NCI-H146 treated with DMSO at 0.1 percent for 48 hours (cell line): ENCODE measurements around the gene CLEC16A.

Experiments
- DNase-seq: peaks from one replicate; lab custom pipeline; 2025; ENCODE audit not compliant: unreplicated experiment; lab: John Stamatoyannopoulos, UW

CLEC16A gene

GRCh38 chr16:11056993-11057649 lies 112.8 kb downstream of the CLEC16A start:
- no peak for DNase-seq

- no peak for DNase-seq
Observed at GRCh38 chr16:11057711-11058345, 113.5 kb downstream of the CLEC16A start.

- DNase-seq, result no peak
Observed at GRCh38 chr16:11058832-11059231, 114.5 kb downstream of the CLEC16A start.

- DNase-seq, result no peak
Observed at GRCh38 chr16:11059588-11059987, 115.2 kb downstream of the CLEC16A start.

GRCh38 chr16:11060364-11060763 lies 116.0 kb downstream of the CLEC16A start:
- DNase-seq, result no peak

GRCh38 chr16:11060842-11061241 lies 116.5 kb downstream of the CLEC16A start:
- no peak for DNase-seq

- no peak for DNase-seq
Observed at GRCh38 chr16:11061629-11062270, 117.4 kb downstream of the CLEC16A start.

GRCh38 chr16:11063448-11064201 lies 119.3 kb downstream of the CLEC16A start:
- no peak for DNase-seq

- no peak for DNase-seq
Observed at GRCh38 chr16:11064202-11064540, 119.8 kb downstream of the CLEC16A start.

- DNase-seq, result no peak
Observed at GRCh38 chr16:11064851-11065250, 120.5 kb downstream of the CLEC16A start.

GRCh38 chr16:11066261-11066870 lies 122.0 kb downstream of the CLEC16A start:
- no peak for DNase-seq

GRCh38 chr16:11067266-11067665 lies 122.9 kb downstream of the CLEC16A start:
- no peak for DNase-seq

- no peak for DNase-seq
Observed at GRCh38 chr16:11067697-11068141, 123.4 kb downstream of the CLEC16A start.

GRCh38 chr16:11071829-11072228 lies 127.5 kb downstream of the CLEC16A start:
- DNase-seq, result no peak

- DNase-seq, result no peak
Observed at GRCh38 chr16:11072420-11073153, 128.2 kb downstream of the CLEC16A start.

GRCh38 chr16:11073407-11073999 lies 129.1 kb downstream of the CLEC16A start:
- no peak for DNase-seq

GRCh38 chr16:11074131-11074530 lies 129.8 kb downstream of the CLEC16A start:
- DNase-seq, result no peak

GRCh38 chr16:11075163-11075562 lies 130.8 kb downstream of the CLEC16A start:
- DNase-seq, result no peak

GRCh38 chr16:11076259-11077018 lies 132.1 kb downstream of the CLEC16A start:
- no peak for DNase-seq
